HepG2 (cell line): Measurements from ENCODE around the gene HYI. TPM values are rescaled to one million over a fixed set of nuclear protein-coding genes. Genes with fewer than 3 reads are reported as not detected.

Experiments used
- ATAC-seq: fragments of 200-7000 bp; cut with Tn5 transposase; 3 replicates; pipeline ENCODE4 v1.9.1; 2020; ENCODE audit warnings: mild to moderate bottlenecking, moderate library complexity
- BruUV-seq: library from RNA; stranded (reverse); fragments of 400-500 nt; replicated peaks from 2 replicates; lab custom pipeline; 2021; lab: Mats Ljungman, UMichigan
- CTCF ChIA-PET: fragments of 300-600 bp; formaldehyde crosslinking; extraction: SDS; loops from one replicate; lab custom pipeline; 2021; ENCODE audit warnings: low total read pairs, inconsistent platforms, low intra/inter-chr PET ratio; lab: Yijun Ruan, JAX
- POLR2A ChIA-PET: fragments of 350-600 bp; sonication (Branson Sonifier 250); formaldehyde crosslinking; loops from one replicate; lab custom pipeline; 2020; ENCODE audit warnings: antibody characterized with exemption, inconsistent platforms; lab: Yijun Ruan, JAX
- DNase-seq: peaks from one replicate; pipeline ENCODE4 v3.0.0-alpha.2; 2015; ENCODE audit warnings: low spot score
- FAIRE-seq: peaks from 3 replicates; lab custom pipeline; 2011; peaks lifted over from hg19 to GRCh38; lab: Jason Lieb, UNC
- H2AFZ ChIP-seq: one replicate; pipeline ENCODE4 v1.6.1; 2011; ENCODE audit warnings: low read length, inconsistent platforms
- H3K27ac ChIP-seq: fragments of 300-600 bp; 3 replicates; pipeline ENCODE4 v1.8.0; 2011; ENCODE audit warnings: mixed run types, mild to moderate bottlenecking, mixed read lengths, low read length, inconsistent platforms; ENCODE audit not compliant: insufficient read depth; ENCODE audit errors: extremely low read length
- H3K27me3 ChIP-seq, 2 experiments: fragments of 200-600 bp in 1 of 2; 2 replicates in 1 of 2; 3 replicates in 1 of 2; pipeline versions ENCODE4 v1.6.0 to v1.8.0; 2011; ENCODE audit warnings: low read length in 2 of 2, mild to moderate bottlenecking in 2 of 2, moderate library complexity in 2 of 2, inconsistent platforms in 1 of 2; ENCODE audit not compliant: insufficient read depth in 2 of 2, control insufficient read depth in 1 of 2
- H3K36me3 ChIP-seq, 2 experiments: fragments of 200-600 bp in 1 of 2; replicated peaks in 1 of 2; 2 replicates in 1 of 2; 3 replicates in 1 of 2; pipeline versions ENCODE4 v1.5.1 to v1.8.0; 2011; ENCODE audit warnings: low read length in 2 of 2, inconsistent platforms in 1 of 2; ENCODE audit not compliant: insufficient read depth in 2 of 2, control insufficient read depth in 1 of 2
- H3K4me1 ChIP-seq: 2 replicates; pipeline ENCODE4 v1.5.1; 2012; ENCODE audit warnings: low read length, inconsistent platforms; ENCODE audit not compliant: insufficient read depth
- H3K4me2 ChIP-seq: 2 replicates; pipeline ENCODE4 v1.6.0; 2011; ENCODE audit warnings: low read depth, low read length, inconsistent platforms
- H3K4me3 ChIP-seq, 3 experiments: fragments of 200-600 bp in 1 of 3; sonication (generic), shearing (Covaris generic) in 1 of 3; replicated peaks in 1 of 3; 2 replicates each; pipeline ENCODE4 v1.5.1; 2011 to 2016; ENCODE audit warnings: low read length in 3 of 3, inconsistent platforms in 2 of 3, low read depth in 2 of 3, mild to moderate bottlenecking in 2 of 3, control low read depth in 1 of 3, mixed read lengths in 1 of 3; ENCODE audit not compliant: insufficient read depth in 1 of 3
- H3K79me2 ChIP-seq: one replicate; pipeline ENCODE4 v1.6.1; 2011; ENCODE audit warnings: low read length, inconsistent platforms; ENCODE audit not compliant: insufficient read depth
- H3K9ac ChIP-seq: 2 replicates; pipeline ENCODE4 v1.6.0; 2011; ENCODE audit warnings: mild to moderate bottlenecking, low read depth, low read length, inconsistent platforms; ENCODE audit not compliant: insufficient read depth
- H3K9me3 ChIP-seq: 2 replicates; pipeline ENCODE4 v1.5.1; 2012; ENCODE audit warnings: mild to moderate bottlenecking, low read length
- H4K20me1 ChIP-seq: 2 replicates; pipeline ENCODE4 v1.6.0; 2011; ENCODE audit warnings: inconsistent platforms, mild to moderate bottlenecking, low read length, moderate library complexity; ENCODE audit not compliant: insufficient read depth
- SRF ChIP-seq: IDR thresholded peaks from 2 replicates; pipeline ENCODE4 v1.6.1; 2011; ENCODE audit warnings: mild to moderate bottlenecking, low read depth, low read length, moderate library complexity
- TSC22D2 ChIP-seq: sonication (generic); formaldehyde crosslinking; IDR thresholded peaks from 2 replicates; pipeline ENCODE4 v1.5.1; 2020; ENCODE audit warnings: missing genetic modification reagents, mild to moderate bottlenecking, borderline replicate concordance
- U2AF2 ChIP-seq: fragments of 200-400 bp; formaldehyde crosslinking; IDR thresholded peaks from 2 replicates; pipeline ENCODE4 v1.6.1; 2017; ENCODE audit warnings: low read depth, mild to moderate bottlenecking, low read length
- ZSCAN25 ChIP-seq: sonication (generic); formaldehyde crosslinking; IDR thresholded peaks from 2 replicates; pipeline ENCODE4 v1.8.0; 2022; ENCODE audit warnings: mild to moderate bottlenecking, missing genetic modification reagents
- WGBS: methylation state at CpG from one replicate; pipeline ENCODE4 v1.1.6; 2017; ENCODE audit warnings: low lambda C conversion rate; 5-methylcytosine and 5-hydroxymethylcytosine counted together
- in situ Hi-C: cut with HindIII; loops from 2 replicates; pipeline ENCODE4 v1.10.0; 2017; ENCODE audit warnings: low pct_unique_long_range_greater_than_20kb; ENCODE audit not compliant: extremely low pct_ligation_motif_present
- intact Hi-C: fragments of 100-400 bp; cut with micrococcal nuclease; formaldehyde crosslinking; loops from one replicate; pipeline ENCODE4 v1.10.0; 2022; ENCODE audit not compliant: unreplicated experiment
- polyA plus RNA-seq, 8 experiments: library from polyadenylated mRNA; depleted of rRNA in 3 of 8; stranded (reverse) in 7 of 8; unstranded in 1 of 8; fragments of >200 nt; fragmentation: Illumina TruSeq in 4 of 8; extraction: Trizol in 4 of 8; gene quantifications; 2 replicates each; pipeline versions ENCODE4 v1.2.1 to v1.2.3, GENCODE V29; 2011 to 2016; ENCODE audit warnings: low read depth in 4 of 8, missing spikeins in 1 of 8, mixed read lengths in 1 of 8; ENCODE audit not compliant: insufficient read depth in 1 of 8
- total RNA-seq, 5 experiments: library from RNA; depleted of rRNA; stranded (reverse); fragments of >200 nt; fragmentation: Illumina TruSeq; extraction: Trizol; gene quantifications; 2 replicates each; pipeline ENCODE4 v1.2.3, GENCODE V29; 2016; ENCODE audit warnings: low read depth in 1 of 5
- TF ChIP-seq, protein P1 (sequence below): sonication (generic); formaldehyde crosslinking; conservative IDR thresholded peaks from 2 replicates; pipeline ENCODE4 v1.4.0; 2020; ENCODE audit warnings: mild to moderate bottlenecking, missing genetic modification reagents, moderate library complexity
- TF ChIP-seq, protein P2 (sequence below): sonication (generic); formaldehyde crosslinking; IDR thresholded peaks from 2 replicates; pipeline ENCODE4 v1.4.0; 2020; ENCODE audit warnings: missing genetic modification reagents, borderline replicate concordance

HYI gene
- total and polyA plus RNA-seq, 2 of the 13 experiments (the other 11 are each of a cell fraction or from before 2014, with no cell fraction given), result not detected

DNA sequence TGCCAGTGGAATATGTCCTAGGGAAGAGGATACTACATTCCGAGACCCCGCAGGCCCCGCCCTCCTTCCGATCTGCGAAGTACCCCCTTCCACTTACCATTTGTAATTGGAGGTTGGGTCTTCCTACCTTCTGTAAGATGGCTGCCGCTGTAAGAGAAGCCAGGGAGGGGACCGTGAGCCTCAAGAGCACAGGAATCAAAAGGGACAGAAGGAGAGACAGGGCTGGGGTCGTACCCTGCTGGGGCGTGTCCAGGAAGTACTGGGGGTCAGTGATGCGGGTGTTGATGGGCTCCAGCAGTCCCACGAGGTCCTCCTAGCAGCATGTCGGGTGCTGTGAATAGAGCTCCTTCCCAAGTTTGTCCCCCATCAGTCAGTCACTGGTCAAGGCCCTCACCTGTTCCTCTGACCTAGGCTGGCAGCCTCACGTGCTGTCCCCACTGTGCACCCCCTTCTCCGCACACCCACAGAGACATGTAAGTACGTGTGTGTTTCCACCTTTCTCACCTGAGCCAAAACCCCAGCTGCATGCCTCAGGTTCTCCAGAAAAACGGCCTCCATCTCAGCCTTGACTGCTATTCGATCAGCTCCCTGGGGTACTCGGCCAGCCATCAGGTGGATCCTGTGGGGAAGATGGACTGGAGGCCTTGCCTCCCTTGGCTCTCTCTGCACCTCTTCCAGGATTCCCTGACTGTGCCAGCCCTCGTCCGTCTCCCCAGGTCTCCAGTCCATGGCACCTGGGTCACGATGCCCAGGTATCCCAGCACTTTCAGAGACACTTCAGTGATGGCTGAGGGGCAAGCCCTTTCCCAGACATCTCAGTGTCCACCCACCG, 1.8 kb downstream of the HYI start:
- Histone ChIP-seq H2AFZ (no peak overlapping the region), H3K4me1 (no peaks in the 10 kb centered on the region), H3K27ac (no peak overlapping the region), H3K9ac (no peak overlapping the region), H3K27me3 (no peaks in the 10 kb centered on the region), H3K4me2 (no peak overlapping the region), H3K9me3 (no peaks in the 10 kb centered on the region), H3K4me3 (no peak overlapping the region), H4K20me1 (no peaks in the 10 kb centered on the region), H3K36me3 (peaks cover 11 to 20% of the 10 kb centered on the region in 2 experiments; a peak in 4 of 5 replicates), H3K79me2 (no peaks in the 10 kb centered on the region)
- ATAC-seq (no peak), DNase-seq (no peak), FAIRE-seq (no peak)
- 92% methylated on average over 22 of the region's 22 CpGs for WGBS
- in situ Hi-C loops, result no loop called here
- ChIA-PET CTCF (no interaction called here), POLR2A (interaction anchor here (0.6 kb wide), 1 partner anchor 53 kb away, joined by 3 read pairs; no protein-coding TSS in a partner anchor)
- no TSS peak for BruUV-seq
- intact Hi-C loops, result no loop called here
- TF ChIP-seq SRF, result no peak
- no peak for TF ChIP-seq U2AF2
- TF ChIP-seq, protein P1, sequence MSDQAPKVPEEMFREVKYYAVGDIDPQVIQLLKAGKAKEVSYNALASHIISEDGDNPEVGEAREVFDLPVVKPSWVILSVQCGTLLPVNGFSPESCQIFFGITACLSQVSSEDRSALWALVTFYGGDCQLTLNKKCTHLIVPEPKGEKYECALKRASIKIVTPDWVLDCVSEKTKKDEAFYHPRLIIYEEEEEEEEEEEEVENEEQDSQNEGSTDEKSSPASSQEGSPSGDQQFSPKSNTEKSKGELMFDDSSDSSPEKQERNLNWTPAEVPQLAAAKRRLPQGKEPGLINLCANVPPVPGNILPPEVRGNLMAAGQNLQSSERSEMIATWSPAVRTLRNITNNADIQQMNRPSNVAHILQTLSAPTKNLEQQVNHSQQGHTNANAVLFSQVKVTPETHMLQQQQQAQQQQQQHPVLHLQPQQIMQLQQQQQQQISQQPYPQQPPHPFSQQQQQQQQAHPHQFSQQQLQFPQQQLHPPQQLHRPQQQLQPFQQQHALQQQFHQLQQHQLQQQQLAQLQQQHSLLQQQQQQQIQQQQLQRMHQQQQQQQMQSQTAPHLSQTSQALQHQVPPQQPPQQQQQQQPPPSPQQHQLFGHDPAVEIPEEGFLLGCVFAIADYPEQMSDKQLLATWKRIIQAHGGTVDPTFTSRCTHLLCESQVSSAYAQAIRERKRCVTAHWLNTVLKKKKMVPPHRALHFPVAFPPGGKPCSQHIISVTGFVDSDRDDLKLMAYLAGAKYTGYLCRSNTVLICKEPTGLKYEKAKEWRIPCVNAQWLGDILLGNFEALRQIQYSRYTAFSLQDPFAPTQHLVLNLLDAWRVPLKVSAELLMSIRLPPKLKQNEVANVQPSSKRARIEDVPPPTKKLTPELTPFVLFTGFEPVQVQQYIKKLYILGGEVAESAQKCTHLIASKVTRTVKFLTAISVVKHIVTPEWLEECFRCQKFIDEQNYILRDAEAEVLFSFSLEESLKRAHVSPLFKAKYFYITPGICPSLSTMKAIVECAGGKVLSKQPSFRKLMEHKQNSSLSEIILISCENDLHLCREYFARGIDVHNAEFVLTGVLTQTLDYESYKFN (CRISPR knock-in tag), result no peak
- TF ChIP-seq, protein P2, sequence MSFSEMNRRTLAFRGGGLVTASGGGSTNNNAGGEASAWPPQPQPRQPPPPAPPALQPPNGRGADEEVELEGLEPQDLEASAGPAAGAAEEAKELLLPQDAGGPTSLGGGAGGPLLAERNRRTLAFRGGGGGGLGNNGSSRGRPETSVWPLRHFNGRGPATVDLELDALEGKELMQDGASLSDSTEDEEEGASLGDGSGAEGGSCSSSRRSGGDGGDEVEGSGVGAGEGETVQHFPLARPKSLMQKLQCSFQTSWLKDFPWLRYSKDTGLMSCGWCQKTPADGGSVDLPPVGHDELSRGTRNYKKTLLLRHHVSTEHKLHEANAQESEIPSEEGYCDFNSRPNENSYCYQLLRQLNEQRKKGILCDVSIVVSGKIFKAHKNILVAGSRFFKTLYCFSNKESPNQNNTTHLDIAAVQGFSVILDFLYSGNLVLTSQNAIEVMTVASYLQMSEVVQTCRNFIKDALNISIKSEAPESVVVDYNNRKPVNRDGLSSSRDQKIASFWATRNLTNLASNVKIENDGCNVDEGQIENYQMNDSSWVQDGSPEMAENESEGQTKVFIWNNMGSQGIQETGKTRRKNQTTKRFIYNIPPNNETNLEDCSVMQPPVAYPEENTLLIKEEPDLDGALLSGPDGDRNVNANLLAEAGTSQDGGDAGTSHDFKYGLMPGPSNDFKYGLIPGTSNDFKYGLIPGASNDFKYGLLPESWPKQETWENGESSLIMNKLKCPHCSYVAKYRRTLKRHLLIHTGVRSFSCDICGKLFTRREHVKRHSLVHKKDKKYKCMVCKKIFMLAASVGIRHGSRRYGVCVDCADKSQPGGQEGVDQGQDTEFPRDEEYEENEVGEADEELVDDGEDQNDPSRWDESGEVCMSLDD (CRISPR knock-in tag), result no peak
- no peak for TF ChIP-seq ZSCAN25 (CRISPR knock-in tag)
- TF ChIP-seq TSC22D2 (CRISPR knock-in tag), result no peak
